ENCODE data around the gene COX5B.
"Not testable (repeated sequence)": the region's sequence is repeated elsewhere in the genome, so short reads cannot be mapped to it uniquely, and the experiment has no call there.

DNA sequence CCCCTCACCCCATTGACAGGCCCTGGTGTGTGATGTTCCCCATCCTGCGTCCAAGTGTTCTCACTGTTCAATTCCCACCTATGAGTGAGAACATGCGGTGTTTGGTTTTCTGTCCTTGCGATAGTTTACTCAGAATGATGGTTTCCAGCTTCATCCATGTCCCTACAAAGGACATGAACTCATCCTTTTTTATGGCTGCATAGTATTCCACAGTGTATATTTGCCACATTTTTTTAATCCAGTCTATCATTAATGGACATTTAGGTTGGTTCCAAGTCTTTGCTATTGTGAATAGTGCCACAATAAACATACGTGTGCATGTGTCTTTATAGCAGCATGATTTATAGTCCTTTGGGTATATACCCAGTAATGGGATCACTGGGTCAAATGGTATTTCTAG, 49.7 kb upstream of the COX5B start:
- TF ChIP-seq, protein P1, sequence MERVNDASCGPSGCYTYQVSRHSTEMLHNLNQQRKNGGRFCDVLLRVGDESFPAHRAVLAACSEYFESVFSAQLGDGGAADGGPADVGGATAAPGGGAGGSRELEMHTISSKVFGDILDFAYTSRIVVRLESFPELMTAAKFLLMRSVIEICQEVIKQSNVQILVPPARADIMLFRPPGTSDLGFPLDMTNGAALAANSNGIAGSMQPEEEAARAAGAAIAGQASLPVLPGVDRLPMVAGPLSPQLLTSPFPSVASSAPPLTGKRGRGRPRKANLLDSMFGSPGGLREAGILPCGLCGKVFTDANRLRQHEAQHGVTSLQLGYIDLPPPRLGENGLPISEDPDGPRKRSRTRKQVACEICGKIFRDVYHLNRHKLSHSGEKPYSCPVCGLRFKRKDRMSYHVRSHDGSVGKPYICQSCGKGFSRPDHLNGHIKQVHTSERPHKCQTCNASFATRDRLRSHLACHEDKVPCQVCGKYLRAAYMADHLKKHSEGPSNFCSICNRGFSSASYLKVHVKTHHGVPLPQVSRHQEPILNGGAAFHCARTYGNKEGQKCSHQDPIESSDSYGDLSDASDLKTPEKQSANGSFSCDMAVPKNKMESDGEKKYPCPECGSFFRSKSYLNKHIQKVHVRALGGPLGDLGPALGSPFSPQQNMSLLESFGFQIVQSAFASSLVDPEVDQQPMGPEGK (CRISPR knock-in tag; IDR thresholded peaks at IDR 0.05; ENCODE audit: borderline replicate concordance) = not testable (repeated sequence)
- TF ChIP-seq POU6F1 (CRISPR knock-in tag; IDR thresholded peaks at IDR 0.05; ENCODE audit: borderline replicate concordance, low read depth); ZFP3 (CRISPR knock-in tag; IDR thresholded peaks at IDR 0.05); RARB (CRISPR knock-in tag; IDR thresholded peaks at IDR 0.05); OSR1 (CRISPR knock-in tag; IDR thresholded peaks at IDR 0.05); TCF4 (CRISPR knock-in tag; IDR thresholded peaks at IDR 0.05; ENCODE audit: borderline replicate concordance); ARNTL (CRISPR knock-in tag; IDR thresholded peaks at IDR 0.05; ENCODE audit: borderline replicate concordance, low read depth); ZNF565 (CRISPR knock-in tag; conservative IDR thresholded peaks at IDR 0.05; ENCODE audit: low read depth); ISL1 (CRISPR knock-in tag; IDR thresholded peaks at IDR 0.05); ZFP30 (CRISPR knock-in tag; IDR thresholded peaks at IDR 0.05); ZC3H10 (CRISPR knock-in tag; IDR thresholded peaks at IDR 0.05); BACH2 (CRISPR knock-in tag; IDR thresholded peaks at IDR 0.05; ENCODE audit: borderline replicate concordance): not testable (repeated sequence)
- TF ChIP-seq, protein P2, sequence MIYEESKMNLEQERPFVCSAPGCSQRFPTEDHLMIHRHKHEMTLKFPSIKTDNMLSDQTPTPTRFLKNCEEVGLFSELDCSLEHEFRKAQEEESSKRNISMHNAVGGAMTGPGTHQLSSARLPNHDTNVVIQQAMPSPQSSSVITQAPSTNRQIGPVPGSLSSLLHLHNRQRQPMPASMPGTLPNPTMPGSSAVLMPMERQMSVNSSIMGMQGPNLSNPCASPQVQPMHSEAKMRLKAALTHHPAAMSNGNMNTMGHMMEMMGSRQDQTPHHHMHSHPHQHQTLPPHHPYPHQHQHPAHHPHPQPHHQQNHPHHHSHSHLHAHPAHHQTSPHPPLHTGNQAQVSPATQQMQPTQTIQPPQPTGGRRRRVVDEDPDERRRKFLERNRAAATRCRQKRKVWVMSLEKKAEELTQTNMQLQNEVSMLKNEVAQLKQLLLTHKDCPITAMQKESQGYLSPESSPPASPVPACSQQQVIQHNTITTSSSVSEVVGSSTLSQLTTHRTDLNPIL (CRISPR knock-in tag; IDR thresholded peaks at IDR 0.05; ENCODE audit: low read depth) = not testable (repeated sequence)

Measured in SK-N-SH treated with all-trans-retinoic acid at 6 μM for 48 hours (cell line).